GM23338 (cell line): ENCODE data around the gene POLD2. TPM values are rescaled to one million over a fixed set of nuclear protein-coding genes. Genes with fewer than 3 reads are reported as not detected.
A peak's percentile ranks its signal among the peaks of the same experiment; 100 is the strongest.

ENCODE experiments used
- ATAC-seq: fragments of 200-7000 bp; cut with Tn5 transposase; 3 replicates; pipeline ENCODE4 v1.9.1; 2020
- DNase-seq: peaks from one replicate; pipeline ENCODE4 v3.0.0-alpha.2; 2015; ENCODE audit warnings: low spot score
- H2AFZ ChIP-seq: fragments of 200-600 bp; sonication (generic); 2 replicates; pipeline ENCODE4 v1.8.0; 2016; ENCODE audit warnings: antibody characterized with exemption, mild to moderate bottlenecking, moderate library complexity
- H3F3A ChIP-seq: fragments of 200-600 bp; sonication (generic); replicated peaks from 2 replicates; pipeline ENCODE4 v1.8.0; 2017; ENCODE audit warnings: antibody characterized with exemption, mixed run types, low read depth
- H3K27ac ChIP-seq: fragments of 200-600 bp; sonication (generic); 2 replicates; pipeline ENCODE4 v1.6.1; 2016; ENCODE audit warnings: low read depth
- H3K27me3 ChIP-seq: fragments of 200-600 bp; sonication (generic); 2 replicates; pipeline ENCODE4 v1.8.0; 2016; ENCODE audit warnings: mild to moderate bottlenecking, mixed run types, moderate library complexity; ENCODE audit not compliant: insufficient read depth
- H3K36me3 ChIP-seq: fragments of 200-600 bp; sonication (generic); 2 replicates; pipeline ENCODE4 v1.8.0; 2016; ENCODE audit warnings: mild to moderate bottlenecking; ENCODE audit not compliant: insufficient read depth
- H3K4me1 ChIP-seq: fragments of 200-600 bp; sonication (generic); 2 replicates; pipeline ENCODE4 v1.8.0; 2016; ENCODE audit warnings: mild to moderate bottlenecking, moderate library complexity; ENCODE audit not compliant: insufficient read depth
- H3K4me2 ChIP-seq: fragments of 200-600 bp; sonication (generic); 2 replicates; pipeline ENCODE4 v1.7.1; 2017; ENCODE audit warnings: mixed run types
- H3K4me3 ChIP-seq: fragments of 200-600 bp; sonication (generic); 2 replicates; pipeline ENCODE4 v1.6.1; 2016; ENCODE audit warnings: mixed run types
- H3K79me2 ChIP-seq: fragments of 200-600 bp; sonication (generic); replicated peaks from 2 replicates; pipeline ENCODE4 v1.8.0; 2017; ENCODE audit warnings: mild to moderate bottlenecking; ENCODE audit not compliant: insufficient read depth
- H3K9me2 ChIP-seq: fragments of 200-600 bp; sonication (generic); 2 replicates; pipeline ENCODE4 v1.8.0; 2017; ENCODE audit not compliant: insufficient read depth
- H4K20me1 ChIP-seq: fragments of 200-600 bp; sonication (generic); replicated peaks from 2 replicates; pipeline ENCODE4 v1.8.0; 2017; ENCODE audit warnings: mild to moderate bottlenecking; ENCODE audit not compliant: insufficient read depth
- H3K27ac Mint-ChIP-seq: 2 replicates; pipeline ENCODE4 v1.8.0; 2020; ENCODE audit warnings: inconsistent platforms, mild to moderate bottlenecking, moderate library complexity, mixed read lengths
- H3K27me3 Mint-ChIP-seq: 3 replicates; pipeline ENCODE4 v1.8.0; 2022; ENCODE audit warnings: low read depth, mild to moderate bottlenecking, moderate library complexity, mixed read lengths, inconsistent platforms; ENCODE audit not compliant: insufficient read depth, poor library complexity
- H3K36me3 Mint-ChIP-seq: 3 replicates; pipeline ENCODE4 v1.8.0; 2021; ENCODE audit warnings: low read depth, mild to moderate bottlenecking, inconsistent platforms, moderate library complexity, mixed read lengths
- H3K4me1 Mint-ChIP-seq: 3 replicates; pipeline ENCODE4 v1.8.0; 2020; ENCODE audit warnings: mild to moderate bottlenecking, inconsistent platforms, mixed read lengths
- H3K4me3 Mint-ChIP-seq: 3 replicates; pipeline ENCODE4 v1.8.0; 2021; ENCODE audit warnings: moderate library complexity, mild to moderate bottlenecking, inconsistent platforms, mixed read lengths
- H3K9me3 Mint-ChIP-seq: 3 replicates; pipeline ENCODE4 v1.8.0; 2020; ENCODE audit warnings: moderate library complexity, mild to moderate bottlenecking, inconsistent platforms, mixed read lengths
- CTCF ChIP-seq, 2 experiments: fragments of 200-600 bp in 1 of 2; sonication (generic) in 1 of 2; conservative IDR thresholded peaks; 2 replicates each; pipeline versions ENCODE4 v1.5.1 to v1.6.1; 2016 to 2017; ENCODE audit warnings: antibody characterized with exemption in 2 of 2, low read depth in 2 of 2, mild to moderate bottlenecking in 2 of 2, moderate library complexity in 1 of 2
- ETS1 ChIP-seq: IDR thresholded peaks from 2 replicates; pipeline ENCODE4 v1.6.1; 2016; ENCODE audit warnings: antibody characterized with exemption
- EZH2 ChIP-seq: fragments of 200-600 bp; sonication (generic); IDR thresholded peaks from one replicate; pipeline ENCODE4 v1.8.0; 2017; ENCODE audit warnings: antibody characterized with exemption, mild to moderate bottlenecking, low read depth; ENCODE audit not compliant: unreplicated experiment
- NANOG ChIP-seq: IDR thresholded peaks from 2 replicates; pipeline ENCODE4 v1.6.1; 2016; ENCODE audit warnings: antibody characterized with exemption, borderline replicate concordance
- polyA plus RNA-seq: library from polyadenylated mRNA; unstranded; fragments of >200 nt; fragmentation: Nextera tagmentation; extraction: Ambion mirVana; gene quantifications from 2 replicates; pipeline ENCODE4 v1.2.1, GENCODE V29; 2016
- total RNA-seq: library from RNA; depleted of rRNA; stranded (reverse); fragments of >200 nt; shearing (Covaris generic); gene quantifications from 2 replicates; pipeline ENCODE4 v1.2.3, GENCODE V29; 2014
- TF ChIP-seq, protein P1 (sequence below): fragments of 250-450 bp; sonication (Bioruptor Pico); IDR thresholded peaks from 2 replicates; pipeline ENCODE4 v1.5.0; 2020; ENCODE audit warnings: mild to moderate bottlenecking, moderate library complexity

Gene POLD2
- total and polyA plus RNA-seq, 2 experiments from 2014 or later: 101 to 127 TPM

DNA sequence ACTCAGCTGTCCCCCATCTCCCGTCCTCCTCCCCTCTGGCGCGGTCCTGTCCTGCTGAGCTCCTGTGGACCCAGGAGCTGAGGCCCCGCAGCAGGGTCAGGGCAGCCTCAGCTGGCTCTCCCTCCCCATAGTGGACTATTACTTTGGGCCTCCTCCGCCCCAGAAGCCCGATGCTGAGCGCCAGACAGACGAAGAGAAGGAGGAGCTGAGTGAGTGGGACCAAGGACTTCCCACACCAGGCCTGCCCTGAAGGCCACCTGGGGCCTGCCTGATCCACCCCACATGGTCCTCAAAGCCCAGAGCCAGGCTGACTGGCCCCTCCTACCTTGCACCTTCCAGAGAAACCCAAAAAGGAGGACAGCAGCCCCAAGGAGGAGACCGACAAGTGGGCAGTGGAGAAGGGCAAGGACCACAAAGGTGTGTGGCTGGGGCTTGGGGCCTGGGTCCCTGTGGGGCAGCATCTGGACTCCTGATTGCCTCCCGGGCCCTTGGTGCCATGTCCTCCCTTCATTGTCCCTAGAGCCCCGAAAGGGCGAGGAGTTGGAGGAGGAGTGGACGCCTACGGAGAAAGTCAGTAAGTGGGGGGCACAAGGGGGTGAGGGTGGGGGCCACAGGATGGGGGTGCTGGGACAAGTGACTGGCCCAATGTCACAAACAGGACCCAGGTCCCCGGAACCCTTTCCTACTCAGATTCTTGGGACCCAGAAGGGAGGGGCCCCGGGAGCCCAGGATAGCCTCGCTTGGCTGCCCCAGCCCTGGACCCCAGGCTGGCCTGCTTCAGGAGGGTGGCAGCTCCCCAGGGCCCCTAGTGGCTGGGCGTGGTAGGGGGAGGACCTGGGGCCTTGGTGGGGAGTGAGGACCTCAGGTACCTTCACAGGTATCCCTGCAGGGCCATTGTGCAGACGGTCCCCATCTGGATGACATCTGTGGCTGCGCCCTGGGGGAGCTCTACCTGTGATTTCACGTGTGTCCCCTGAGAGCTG lies 14.3 kb downstream of the POLD2 start:
- DNase-seq (no peak), ATAC-seq (no peak)
- Mint-ChIP-seq H3K4me1 (peaks cover 16% of the 10 kb centered on the region), H3K9me3 (no peaks in the 10 kb centered on the region; the same call in 2 of the 3 replicates), H3K36me3 (peaks cover 15% of the 10 kb centered on the region), H3K27ac (no peak overlapping the region), H3K27me3 (peaks cover 22% of the 10 kb centered on the region), H3K4me3 (no peak overlapping the region)
- no peak overlapping the region for H3K27ac ChIP-seq
- no peaks in the 10 kb centered on the region for H3K9me2 ChIP-seq
- H2AFZ ChIP-seq: no peak overlapping the region
- H3K27me3 ChIP-seq: peaks cover 9% of the 10 kb centered on the region; the same call in 1 of the 2 replicates
- no peaks in the 10 kb centered on the region; the same call in 1 of the 2 replicates for H3K79me2 ChIP-seq
- H3K4me3 ChIP-seq: no peak overlapping the region
- 0 out of 2 replicates have a peak, but pooled peaks cover 4% of the 10 kb centered on the region for H3K4me1 ChIP-seq
- H3F3A ChIP-seq: 0 out of 2 replicates have a peak, but pooled peaks cover 2% of the 10 kb centered on the region
- no peak overlapping the region for H3K4me2 ChIP-seq
- H4K20me1 ChIP-seq: no peaks in the 10 kb centered on the region
- TF ChIP-seq ETS1: no peak
- peak in 1 of 2 experiments; percentile 17; a peak in 1 of 4 replicates for TF ChIP-seq CTCF (conservative IDR thresholded peaks at IDR 0.05; ENCODE audit: low read depth in 2 of 2)
- no peaks in the 10 kb centered on the region for H3K36me3 ChIP-seq

DNA sequence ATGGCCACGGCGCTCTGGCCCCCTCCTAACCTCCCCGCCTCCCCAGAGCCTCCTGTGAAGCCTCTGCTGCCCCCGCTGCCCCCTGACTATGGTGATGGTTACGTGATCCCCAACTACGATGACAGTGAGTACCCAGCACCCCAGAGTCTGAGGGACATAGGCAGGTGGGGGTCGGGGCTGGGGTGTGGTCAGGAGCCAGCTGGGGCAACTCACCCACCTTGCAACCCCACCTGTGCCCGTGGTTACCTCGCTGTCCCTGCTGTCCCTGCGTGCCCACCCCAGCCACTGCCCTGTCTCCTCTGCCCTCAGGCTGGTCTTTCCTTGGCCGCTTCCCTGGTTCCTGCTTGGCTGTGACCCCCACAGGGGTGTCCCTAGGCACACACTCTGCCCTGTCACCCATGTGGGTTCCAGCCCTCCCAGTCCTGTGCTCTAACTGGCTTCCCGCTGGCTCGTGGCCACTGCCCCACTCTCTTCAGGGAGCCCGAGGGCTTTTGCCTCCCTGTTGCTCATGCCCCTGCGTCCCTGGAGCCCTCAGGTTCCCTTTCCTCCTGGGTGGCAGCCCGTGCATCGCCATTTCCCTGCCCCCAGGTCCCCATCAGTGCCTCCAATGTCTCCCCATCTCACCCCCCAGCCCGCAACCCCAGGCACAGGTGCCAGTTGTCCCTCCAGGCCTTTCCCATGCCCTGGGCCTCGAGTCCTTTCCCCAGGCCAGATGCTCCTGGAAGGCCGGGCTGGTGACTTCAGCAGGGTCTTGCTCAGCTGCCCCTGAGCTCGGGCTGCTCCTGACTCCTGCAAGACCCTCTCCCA lies 15.2 kb downstream of the POLD2 start:
- DNase-seq: no peak
- no peaks in the 10 kb centered on the region; the same call in 1 of the 2 replicates for H3K79me2 ChIP-seq
- no peaks in the 10 kb centered on the region for H3K9me3 Mint-ChIP-seq
- no peak for ATAC-seq
- no peak overlapping the region for H3K4me2 ChIP-seq
- no peak overlapping the region for H2AFZ ChIP-seq
- peaks cover 9% of the 10 kb centered on the region; the same call in 2 of the 3 replicates for H3K36me3 Mint-ChIP-seq
- H3K4me3 ChIP-seq: no peak overlapping the region
- H3K4me1 ChIP-seq: peaks cover 8% of the 10 kb centered on the region; the same call in 1 of the 2 replicates
- H3K27ac ChIP-seq: no peak overlapping the region
- H3K27ac Mint-ChIP-seq: no peak overlapping the region
- H4K20me1 ChIP-seq: no peaks in the 10 kb centered on the region
- H3K4me1 Mint-ChIP-seq: peaks cover 19% of the 10 kb centered on the region
- peaks cover 20% of the 10 kb centered on the region for H3K27me3 Mint-ChIP-seq
- H3K36me3 ChIP-seq: no peaks in the 10 kb centered on the region
- no peak overlapping the region for H3K4me3 Mint-ChIP-seq
- peaks cover 9% of the 10 kb centered on the region; the same call in 1 of the 2 replicates for H3K27me3 ChIP-seq
- H3F3A ChIP-seq: 0 out of 2 replicates have a peak, but pooled peaks cover 2% of the 10 kb centered on the region
- no peaks in the 10 kb centered on the region for H3K9me2 ChIP-seq
- TF ChIP-seq EZH2 (no peak), NANOG (no peak)
- TF ChIP-seq, protein P1, sequence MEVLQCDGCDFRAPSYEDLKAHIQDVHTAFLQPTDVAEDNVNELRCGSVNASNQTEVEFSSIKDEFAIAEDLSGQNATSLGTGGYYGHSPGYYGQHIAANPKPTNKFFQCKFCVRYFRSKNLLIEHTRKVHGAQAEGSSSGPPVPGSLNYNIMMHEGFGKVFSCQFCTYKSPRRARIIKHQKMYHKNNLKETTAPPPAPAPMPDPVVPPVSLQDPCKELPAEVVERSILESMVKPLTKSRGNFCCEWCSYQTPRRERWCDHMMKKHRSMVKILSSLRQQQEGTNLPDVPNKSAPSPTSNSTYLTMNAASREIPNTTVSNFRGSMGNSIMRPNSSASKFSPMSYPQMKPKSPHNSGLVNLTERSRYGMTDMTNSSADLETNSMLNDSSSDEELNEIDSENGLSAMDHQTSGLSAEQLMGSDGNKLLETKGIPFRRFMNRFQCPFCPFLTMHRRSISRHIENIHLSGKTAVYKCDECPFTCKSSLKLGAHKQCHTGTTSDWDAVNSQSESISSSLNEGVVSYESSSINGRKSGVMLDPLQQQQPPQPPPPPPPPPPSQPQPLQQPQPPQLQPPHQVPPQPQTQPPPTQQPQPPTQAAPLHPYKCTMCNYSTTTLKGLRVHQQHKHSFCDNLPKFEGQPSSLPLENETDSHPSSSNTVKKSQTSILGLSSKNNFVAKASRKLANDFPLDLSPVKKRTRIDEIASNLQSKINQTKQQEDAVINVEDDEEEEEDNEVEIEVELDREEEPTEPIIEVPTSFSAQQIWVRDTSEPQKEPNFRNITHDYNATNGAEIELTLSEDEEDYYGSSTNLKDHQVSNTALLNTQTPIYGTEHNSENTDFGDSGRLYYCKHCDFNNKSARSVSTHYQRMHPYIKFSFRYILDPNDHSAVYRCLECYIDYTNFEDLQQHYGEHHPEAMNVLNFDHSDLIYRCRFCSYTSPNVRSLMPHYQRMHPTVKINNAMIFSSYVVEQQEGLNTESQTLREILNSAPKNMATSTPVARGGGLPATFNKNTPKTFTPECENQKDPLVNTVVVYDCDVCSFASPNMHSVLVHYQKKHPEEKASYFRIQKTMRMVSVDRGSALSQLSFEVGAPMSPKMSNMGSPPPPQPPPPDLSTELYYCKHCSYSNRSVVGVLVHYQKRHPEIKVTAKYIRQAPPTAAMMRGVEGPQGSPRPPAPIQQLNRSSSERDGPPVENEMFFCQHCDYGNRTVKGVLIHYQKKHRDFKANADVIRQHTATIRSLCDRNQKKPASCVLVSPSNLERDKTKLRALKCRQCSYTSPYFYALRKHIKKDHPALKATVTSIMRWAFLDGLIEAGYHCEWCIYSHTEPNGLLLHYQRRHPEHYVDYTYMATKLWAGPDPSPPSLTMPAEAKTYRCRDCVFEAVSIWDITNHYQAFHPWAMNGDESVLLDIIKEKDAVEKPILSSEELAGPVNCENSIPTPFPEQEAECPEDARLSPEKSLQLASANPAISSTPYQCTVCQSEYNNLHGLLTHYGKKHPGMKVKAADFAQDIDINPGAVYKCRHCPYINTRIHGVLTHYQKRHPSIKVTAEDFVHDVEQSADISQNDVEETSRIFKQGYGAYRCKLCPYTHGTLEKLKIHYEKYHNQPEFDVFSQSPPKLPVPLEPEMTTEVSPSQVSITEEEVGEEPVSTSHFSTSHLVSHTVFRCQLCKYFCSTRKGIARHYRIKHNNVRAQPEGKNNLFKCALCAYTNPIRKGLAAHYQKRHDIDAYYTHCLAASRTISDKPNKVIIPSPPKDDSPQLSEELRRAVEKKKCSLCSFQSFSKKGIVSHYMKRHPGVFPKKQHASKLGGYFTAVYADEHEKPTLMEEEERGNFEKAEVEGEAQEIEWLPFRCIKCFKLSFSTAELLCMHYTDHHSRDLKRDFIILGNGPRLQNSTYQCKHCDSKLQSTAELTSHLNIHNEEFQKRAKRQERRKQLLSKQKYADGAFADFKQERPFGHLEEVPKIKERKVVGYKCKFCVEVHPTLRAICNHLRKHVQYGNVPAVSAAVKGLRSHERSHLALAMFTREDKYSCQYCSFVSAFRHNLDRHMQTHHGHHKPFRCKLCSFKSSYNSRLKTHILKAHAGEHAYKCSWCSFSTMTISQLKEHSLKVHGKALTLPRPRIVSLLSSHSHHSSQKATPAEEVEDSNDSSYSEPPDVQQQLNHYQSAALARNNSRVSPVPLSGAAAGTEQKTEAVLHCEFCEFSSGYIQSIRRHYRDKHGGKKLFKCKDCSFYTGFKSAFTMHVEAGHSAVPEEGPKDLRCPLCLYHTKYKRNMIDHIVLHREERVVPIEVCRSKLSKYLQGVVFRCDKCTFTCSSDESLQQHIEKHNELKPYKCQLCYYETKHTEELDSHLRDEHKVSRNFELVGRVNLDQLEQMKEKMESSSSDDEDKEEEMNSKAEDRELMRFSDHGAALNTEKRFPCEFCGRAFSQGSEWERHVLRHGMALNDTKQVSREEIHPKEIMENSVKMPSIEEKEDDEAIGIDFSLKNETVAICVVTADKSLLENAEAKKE (CRISPR knock-in tag): no peak
